Prostate gland (tissue), 2 donors: ENCODE data around the gene MKRN2OS. TPM values are rescaled to one million over a fixed set of nuclear protein-coding genes. Genes with fewer than 3 reads are reported as not detected.

Experiments used
- DNase-seq: peaks from one replicate; pipeline ENCODE4 v3.0.0-alpha.2; 2019; ENCODE audit warnings: low spot score
- H3K27ac ChIP-seq, 2 donors: fragments of 200-600 bp; sonication (generic); 2 replicates each; pipeline ENCODE4 v1.5.1; 2017 to 2019
- H3K27me3 ChIP-seq: fragments of 200-600 bp; sonication (generic); replicated peaks from 2 replicates; pipeline ENCODE4 v1.5.1; 2019; ENCODE audit not compliant: insufficient read depth
- H3K36me3 ChIP-seq, 2 donors: fragments of 200-600 bp; sonication (generic); 1 replicate in 1 of 2; 2 replicates in 1 of 2; pipeline versions ENCODE4 v1.5.1 to v1.8.1; 2017 to 2019
- H3K4me1 ChIP-seq: fragments of 200-600 bp; sonication (generic); replicated peaks from 2 replicates; pipeline ENCODE4 v1.5.1; 2019
- H3K4me3 ChIP-seq, 2 donors: fragments of 200-600 bp; sonication (generic); 2 replicates each; pipeline ENCODE4 v1.5.1; 2017 to 2019
- H3K9me3 ChIP-seq: fragments of 200-600 bp; sonication (generic); 2 replicates; pipeline ENCODE4 v1.5.1; 2017
- POLR2A ChIP-seq: fragments of 450-650 bp; IDR thresholded peaks from one replicate; pipeline ENCODE4 v1.6.1; 2016; ENCODE audit warnings: antibody characterized with exemption, mild to moderate bottlenecking
- POLR2AphosphoS5 ChIP-seq: sonication (generic); formaldehyde crosslinking; IDR thresholded peaks from one replicate; pipeline ENCODE4 v1.6.1; 2017; ENCODE audit warnings: antibody characterized with exemption
- WGBS: methylation state at CpG from one replicate; pipeline ENCODE4 v1.1.5; 2018; 5-methylcytosine and 5-hydroxymethylcytosine counted together
- intact Hi-C: fragments of 100-400 bp; cut with DNase I; formaldehyde crosslinking; loops from one replicate; pipeline ENCODE4 v1.14.2; 2022
- total RNA-seq, 2 donors: library from RNA; depleted of rRNA; stranded (reverse); fragments of >200 nt; gene quantifications; one replicate each; pipeline ENCODE4 v1.1.0, GENCODE V29; 2016
- TF ChIP-seq, protein P1 (sequence below), 4 experiments: fragments of 200-600 bp in 2 of 4; fragments of 450-650 bp in 2 of 4; sonication (generic) in 2 of 4; IDR thresholded peaks; 1 replicate in 3 of 4; 2 replicates in 1 of 4; pipeline ENCODE4 v1.5.1; 2016 to 2019; ENCODE audit warnings: antibody characterized with exemption in 4 of 4, mild to moderate bottlenecking in 2 of 4, moderate library complexity in 2 of 4

The MKRN2OS gene
- total RNA-seq, 2 donors from 2014 or later: 1.0 to 2.7 TPM

DNA sequence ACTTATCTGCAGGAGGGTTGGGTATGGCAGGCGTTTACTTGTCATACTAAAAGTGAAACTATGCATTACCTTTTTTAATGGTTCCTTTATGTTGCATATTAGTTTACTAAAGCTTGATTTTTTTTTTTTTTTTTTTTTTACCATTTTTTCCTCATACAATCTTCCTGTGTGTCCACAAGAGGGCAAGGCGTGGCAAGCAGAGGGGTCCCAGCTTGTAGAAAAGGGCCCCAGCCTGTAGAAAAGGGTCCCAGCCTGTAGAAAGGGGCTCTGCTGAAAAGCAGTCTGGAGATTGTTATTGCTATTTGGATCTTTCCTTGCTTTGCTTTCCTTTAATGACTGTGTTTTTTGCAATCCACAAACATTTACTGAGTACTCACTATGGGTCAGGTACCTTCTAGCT, 33.4 kb upstream of the MKRN2OS start:
- no peak overlapping the region for H3K4me3 ChIP-seq
- WGBS: 87% methylated on average over 2 of the region's 2 CpGs
- intact Hi-C loops: no loop called here
- TF ChIP-seq, protein P1, sequence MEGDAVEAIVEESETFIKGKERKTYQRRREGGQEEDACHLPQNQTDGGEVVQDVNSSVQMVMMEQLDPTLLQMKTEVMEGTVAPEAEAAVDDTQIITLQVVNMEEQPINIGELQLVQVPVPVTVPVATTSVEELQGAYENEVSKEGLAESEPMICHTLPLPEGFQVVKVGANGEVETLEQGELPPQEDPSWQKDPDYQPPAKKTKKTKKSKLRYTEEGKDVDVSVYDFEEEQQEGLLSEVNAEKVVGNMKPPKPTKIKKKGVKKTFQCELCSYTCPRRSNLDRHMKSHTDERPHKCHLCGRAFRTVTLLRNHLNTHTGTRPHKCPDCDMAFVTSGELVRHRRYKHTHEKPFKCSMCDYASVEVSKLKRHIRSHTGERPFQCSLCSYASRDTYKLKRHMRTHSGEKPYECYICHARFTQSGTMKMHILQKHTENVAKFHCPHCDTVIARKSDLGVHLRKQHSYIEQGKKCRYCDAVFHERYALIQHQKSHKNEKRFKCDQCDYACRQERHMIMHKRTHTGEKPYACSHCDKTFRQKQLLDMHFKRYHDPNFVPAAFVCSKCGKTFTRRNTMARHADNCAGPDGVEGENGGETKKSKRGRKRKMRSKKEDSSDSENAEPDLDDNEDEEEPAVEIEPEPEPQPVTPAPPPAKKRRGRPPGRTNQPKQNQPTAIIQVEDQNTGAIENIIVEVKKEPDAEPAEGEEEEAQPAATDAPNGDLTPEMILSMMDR (IDR thresholded peaks at IDR 0.05): no peak
- no peak for TF ChIP-seq POLR2A
- no peak for TF ChIP-seq POLR2AphosphoS5
- H3K27me3 ChIP-seq: no peaks in the 10 kb centered on the region
- no peaks in the 10 kb centered on the region for H3K9me3 ChIP-seq
- peaks cover 0 to 12% of the 10 kb centered on the region in 2 donors for H3K36me3 ChIP-seq
- H3K27ac ChIP-seq: no peak overlapping the region
- H3K4me1 ChIP-seq: no peaks in the 10 kb centered on the region
- no peak for DNase-seq

DNA sequence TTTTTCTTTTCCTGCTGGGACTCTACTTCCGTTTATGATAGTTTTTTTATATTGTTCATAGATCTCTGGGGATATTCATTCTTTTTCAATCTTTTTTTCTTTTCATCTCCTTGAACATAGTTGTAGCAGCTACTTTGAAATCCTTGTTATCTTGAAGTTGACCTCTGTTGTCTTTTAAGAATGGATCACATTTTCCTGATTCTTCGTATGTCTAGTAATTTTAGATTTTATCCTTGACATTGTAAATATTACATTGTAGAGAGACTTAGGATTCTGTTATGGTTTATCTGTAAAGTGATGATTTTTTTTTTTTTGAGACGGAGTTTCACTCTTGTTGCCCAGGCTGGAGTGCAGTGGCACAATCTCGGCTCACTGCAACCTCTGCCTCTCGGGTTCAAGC, 32.1 kb upstream of the MKRN2OS start:
- Histone ChIP-seq H3K9me3 (no peaks in the 10 kb centered on the region), H3K36me3 (peaks cover 0 to 6% of the 10 kb centered on the region in 2 donors), H3K27me3 (no peaks in the 10 kb centered on the region), H3K4me3 (no peak overlapping the region), H3K27ac (no peak overlapping the region), H3K4me1 (no peaks in the 10 kb centered on the region)
- WGBS: 76% methylated on average over 5 of the region's 5 CpGs
- TF ChIP-seq, protein P1 (IDR thresholded peaks at IDR 0.05): no peak
- TF ChIP-seq POLR2A: no peak
- TF ChIP-seq POLR2AphosphoS5: no peak
- no peak for DNase-seq
- intact Hi-C loops: no loop called here

DNA sequence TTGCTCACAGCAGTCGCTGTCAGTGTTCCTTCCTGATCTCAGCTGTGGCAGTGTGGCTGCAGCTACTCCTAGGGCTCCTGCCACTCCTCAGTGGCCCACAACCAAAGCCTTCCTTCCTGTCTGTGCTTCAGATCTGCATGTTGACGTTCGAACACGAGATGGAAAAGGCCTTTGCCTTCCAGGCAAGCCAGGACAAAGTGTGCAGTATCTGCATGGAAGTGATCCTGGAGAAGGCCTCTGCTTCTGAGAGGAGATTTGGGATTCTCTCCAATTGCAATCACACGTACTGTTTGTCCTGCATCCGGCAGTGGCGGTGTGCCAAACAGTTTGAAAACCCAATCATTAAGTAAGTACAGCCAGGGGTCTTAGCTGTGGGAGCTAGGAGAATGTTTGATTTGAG, 29.4 kb upstream of the MKRN2OS start:
- Histone ChIP-seq H3K27ac (no peak overlapping the region), H3K9me3 (no peaks in the 10 kb centered on the region), H3K4me1 (no peaks in the 10 kb centered on the region), H3K27me3 (no peaks in the 10 kb centered on the region), H3K4me3 (no peak overlapping the region), H3K36me3 (peaks cover 0 to under 1% of the 10 kb centered on the region in 2 donors)
- DNase-seq: no peak
- TF ChIP-seq POLR2A (no peak), POLR2AphosphoS5 (no peak)
- TF ChIP-seq, protein P1 (IDR thresholded peaks at IDR 0.05): no peak
- intact Hi-C loops: no loop called here
- WGBS: 37% methylated on average over 7 of the region's 7 CpGs

DNA sequence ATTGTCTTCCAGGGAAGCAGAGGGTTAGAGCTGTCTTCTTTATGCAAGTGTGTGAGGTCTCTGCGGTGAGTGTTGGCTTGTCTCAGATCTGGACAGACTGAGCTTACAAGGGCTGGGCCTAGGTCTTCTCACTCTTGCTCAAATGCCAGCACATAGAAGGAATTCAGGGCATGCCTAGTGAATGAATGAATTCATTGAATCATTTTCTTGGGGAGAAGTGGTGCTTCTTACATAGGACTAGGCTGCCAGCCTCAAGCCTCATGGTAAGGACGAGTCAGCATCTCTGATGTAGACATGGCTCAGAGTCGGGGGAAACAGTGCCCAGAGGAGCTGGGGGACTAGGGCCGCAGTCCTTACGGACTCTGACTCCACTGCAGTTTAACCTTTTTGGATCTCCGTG, 28.8 kb upstream of the MKRN2OS start:
- peaks cover 0 to 4% of the 10 kb centered on the region in 2 donors for H3K36me3 ChIP-seq
- H3K27me3 ChIP-seq: no peaks in the 10 kb centered on the region
- H3K27ac ChIP-seq: no peak overlapping the region
- intact Hi-C loops: no loop called here
- no peaks in the 10 kb centered on the region for H3K9me3 ChIP-seq
- H3K4me3 ChIP-seq: no peak overlapping the region
- H3K4me1 ChIP-seq: no peaks in the 10 kb centered on the region
- WGBS: 86% methylated on average over 6 of the region's 6 CpGs
- TF ChIP-seq, protein P1 (IDR thresholded peaks at IDR 0.05): no peak
- TF ChIP-seq POLR2AphosphoS5 (no peak), POLR2A (no peak)
- DNase-seq: no peak

DNA sequence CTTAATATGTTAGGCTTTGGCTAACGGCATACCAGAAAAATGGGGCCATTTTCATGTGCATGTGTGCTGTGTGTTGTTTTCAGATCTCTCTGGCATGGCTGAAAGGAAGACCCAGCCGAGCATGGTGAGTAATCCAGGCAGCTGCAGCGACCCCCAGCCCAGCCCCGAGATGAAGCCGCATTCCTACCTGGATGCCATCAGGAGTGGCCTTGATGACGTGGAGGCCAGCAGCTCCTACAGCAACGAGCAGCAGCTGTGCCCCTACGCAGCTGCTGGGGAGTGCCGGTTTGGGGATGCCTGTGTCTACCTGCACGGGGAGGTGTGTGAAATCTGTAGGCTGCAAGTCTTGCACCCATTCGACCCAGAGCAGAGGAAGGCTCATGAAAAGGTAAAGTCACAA, 26.7 kb upstream of the MKRN2OS start:
- no peak for DNase-seq
- no peak for TF ChIP-seq POLR2A
- no peak for TF ChIP-seq POLR2AphosphoS5
- TF ChIP-seq, protein P1 (IDR thresholded peaks at IDR 0.05): no peak
- H3K36me3 ChIP-seq: peaks cover 0 to 4% of the 10 kb centered on the region in 2 donors
- H3K27me3 ChIP-seq: no peaks in the 10 kb centered on the region
- no peaks in the 10 kb centered on the region for H3K9me3 ChIP-seq
- no peak overlapping the region for H3K27ac ChIP-seq
- WGBS: 96% methylated on average over 11 of the region's 11 CpGs
- no peaks in the 10 kb centered on the region for H3K4me1 ChIP-seq
- no peak overlapping the region for H3K4me3 ChIP-seq
- intact Hi-C loops: no loop called here
